HepG2 (cell line): Measurements from ENCODE around the gene FOSB. TPM values are rescaled to one million over a fixed set of nuclear protein-coding genes. Genes with fewer than 3 reads are reported as not detected.

Source experiments
- ARHGAP35 ChIP-seq: sonication (generic); formaldehyde crosslinking; IDR thresholded peaks from 2 replicates; pipeline ENCODE4 v1.9.0; 2022; ENCODE audit warnings: mild to moderate bottlenecking, inconsistent platforms, moderate library complexity, missing genetic modification reagents, borderline replicate concordance
- GABPB1 ChIP-seq: IDR thresholded peaks from 2 replicates; pipeline ENCODE4 v1.6.1; 2016; ENCODE audit warnings: mild to moderate bottlenecking, missing genetic modification reagents, moderate library complexity, missing compliant biosample characterization
- NFIC ChIP-seq: IDR thresholded peaks from 2 replicates; pipeline ENCODE4 v1.6.1; 2012; ENCODE audit warnings: mild to moderate bottlenecking, low read length, inconsistent platforms
- SOX5 ChIP-seq: IDR thresholded peaks from 2 replicates; pipeline ENCODE4 v1.6.1; 2016; ENCODE audit warnings: borderline replicate concordance
- SP5 ChIP-seq: IDR thresholded peaks from 2 replicates; pipeline ENCODE4 v1.6.1; 2016; ENCODE audit warnings: low read depth, borderline replicate concordance
- XRCC5 ChIP-seq: fragments of 200-400 bp; formaldehyde crosslinking; optimal IDR thresholded peaks from 2 replicates; pipeline ENCODE3; 2017; ENCODE audit warnings: mild to moderate bottlenecking, low read length
- ZNF24 ChIP-seq: fragments of 450-650 bp; IDR thresholded peaks from 2 replicates; pipeline ENCODE4 v1.6.1; 2017; ENCODE audit warnings: antibody characterized with exemption, mild to moderate bottlenecking
- polyA plus RNA-seq, 8 experiments: library from polyadenylated mRNA; depleted of rRNA in 3 of 8; stranded (reverse) in 7 of 8; unstranded in 1 of 8; fragments of >200 nt; fragmentation: Illumina TruSeq in 4 of 8; extraction: Trizol in 4 of 8; gene quantifications; 2 replicates each; pipeline versions ENCODE4 v1.2.1 to v1.2.3, GENCODE V29; 2011 to 2016; ENCODE audit warnings: low read depth in 4 of 8, missing spikeins in 1 of 8, mixed read lengths in 1 of 8; ENCODE audit not compliant: insufficient read depth in 1 of 8
- total RNA-seq, 5 experiments: library from RNA; depleted of rRNA; stranded (reverse); fragments of >200 nt; fragmentation: Illumina TruSeq; extraction: Trizol; gene quantifications; 2 replicates each; pipeline ENCODE4 v1.2.3, GENCODE V29; 2016; ENCODE audit warnings: low read depth in 1 of 5
- TF ChIP-seq, protein P1 (sequence below): sonication (generic); formaldehyde crosslinking; IDR thresholded peaks from 2 replicates; pipeline ENCODE4 v1.4.0; 2020; ENCODE audit warnings: mild to moderate bottlenecking, missing genetic modification reagents
- TF ChIP-seq, protein P2 (sequence below): sonication (generic); formaldehyde crosslinking; IDR thresholded peaks from 2 replicates; pipeline ENCODE4 v1.4.0; 2020; ENCODE audit warnings: missing genetic modification reagents, borderline replicate concordance
- TF ChIP-seq, protein P3 (sequence below): IDR thresholded peaks from 2 replicates; pipeline ENCODE4 v1.6.1; 2016
- TF ChIP-seq, protein P4 (sequence below): sonication (generic); formaldehyde crosslinking; IDR thresholded peaks from 2 replicates; pipeline ENCODE4 v1.5.0; 2020; ENCODE audit warnings: mild to moderate bottlenecking, missing genetic modification reagents, moderate library complexity
- TF ChIP-seq, protein P5 (sequence below): sonication (generic); formaldehyde crosslinking; IDR thresholded peaks from 2 replicates; pipeline ENCODE4 v1.4.0; 2020; ENCODE audit warnings: mild to moderate bottlenecking, missing genetic modification reagents
- TF ChIP-seq, protein P6 (sequence below): sonication (generic); formaldehyde crosslinking; IDR thresholded peaks from 2 replicates; pipeline ENCODE4 v1.8.1; 2023; ENCODE audit warnings: mild to moderate bottlenecking, missing genetic modification reagents

FOSB gene
- total and polyA plus RNA-seq, 2 of the 13 experiments (the other 11 are each of a cell fraction or from before 2014, with no cell fraction given) = 2.8 to 6.0 TPM

DNA sequence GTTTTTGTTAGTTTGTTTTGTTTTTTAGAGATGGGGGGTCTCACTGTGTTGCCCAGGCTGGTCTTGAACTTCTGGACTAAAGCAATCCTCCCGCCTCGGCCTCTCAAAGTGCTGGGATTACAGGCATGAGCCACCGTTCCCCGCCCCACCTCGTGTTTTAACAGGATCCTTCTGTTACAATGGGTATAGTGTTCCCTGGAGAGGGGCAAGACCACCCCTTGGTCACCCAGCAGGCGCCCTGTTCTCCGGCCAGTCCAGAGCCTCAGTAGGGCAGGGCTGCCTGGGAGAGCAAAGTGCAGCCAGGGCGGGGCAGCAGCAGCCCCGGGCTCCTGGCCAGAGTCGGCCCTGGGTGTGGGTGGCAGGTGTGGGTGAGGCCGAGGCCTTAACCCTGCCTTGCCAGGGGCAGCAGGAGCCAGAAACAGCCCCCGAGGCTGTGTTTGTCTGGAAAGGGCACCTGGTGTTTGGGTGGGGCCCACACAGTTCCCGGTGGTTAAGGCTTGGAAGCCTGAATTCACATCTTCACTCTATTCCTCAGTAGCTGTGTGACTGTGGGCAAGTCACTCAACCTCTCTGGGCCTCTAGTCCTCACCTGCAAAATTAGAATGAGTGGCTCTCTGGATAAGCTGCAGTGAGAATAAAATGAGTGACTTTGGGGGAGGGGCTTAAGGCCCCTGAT lies 46.7 kb downstream of the FOSB start (continued):
- TF ChIP-seq, protein P1, sequence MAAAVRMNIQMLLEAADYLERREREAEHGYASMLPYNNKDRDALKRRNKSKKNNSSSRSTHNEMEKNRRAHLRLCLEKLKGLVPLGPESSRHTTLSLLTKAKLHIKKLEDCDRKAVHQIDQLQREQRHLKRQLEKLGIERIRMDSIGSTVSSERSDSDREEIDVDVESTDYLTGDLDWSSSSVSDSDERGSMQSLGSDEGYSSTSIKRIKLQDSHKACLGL = no peak
- TF ChIP-seq SOX5 (CRISPR knock-in tag) (peak; percentile 69), SP5 (CRISPR knock-in tag) (peak; percentile 97), GABPB1 (CRISPR knock-in tag) (peak; percentile 64; the same call in 1 of the 2 replicates), ZNF24 (no peak), ARHGAP35 (CRISPR knock-in tag) (no peak), NFIC (no peak; the same call in 1 of the 2 replicates), XRCC5 (peak; percentile 53)
- TF ChIP-seq, protein P2, sequence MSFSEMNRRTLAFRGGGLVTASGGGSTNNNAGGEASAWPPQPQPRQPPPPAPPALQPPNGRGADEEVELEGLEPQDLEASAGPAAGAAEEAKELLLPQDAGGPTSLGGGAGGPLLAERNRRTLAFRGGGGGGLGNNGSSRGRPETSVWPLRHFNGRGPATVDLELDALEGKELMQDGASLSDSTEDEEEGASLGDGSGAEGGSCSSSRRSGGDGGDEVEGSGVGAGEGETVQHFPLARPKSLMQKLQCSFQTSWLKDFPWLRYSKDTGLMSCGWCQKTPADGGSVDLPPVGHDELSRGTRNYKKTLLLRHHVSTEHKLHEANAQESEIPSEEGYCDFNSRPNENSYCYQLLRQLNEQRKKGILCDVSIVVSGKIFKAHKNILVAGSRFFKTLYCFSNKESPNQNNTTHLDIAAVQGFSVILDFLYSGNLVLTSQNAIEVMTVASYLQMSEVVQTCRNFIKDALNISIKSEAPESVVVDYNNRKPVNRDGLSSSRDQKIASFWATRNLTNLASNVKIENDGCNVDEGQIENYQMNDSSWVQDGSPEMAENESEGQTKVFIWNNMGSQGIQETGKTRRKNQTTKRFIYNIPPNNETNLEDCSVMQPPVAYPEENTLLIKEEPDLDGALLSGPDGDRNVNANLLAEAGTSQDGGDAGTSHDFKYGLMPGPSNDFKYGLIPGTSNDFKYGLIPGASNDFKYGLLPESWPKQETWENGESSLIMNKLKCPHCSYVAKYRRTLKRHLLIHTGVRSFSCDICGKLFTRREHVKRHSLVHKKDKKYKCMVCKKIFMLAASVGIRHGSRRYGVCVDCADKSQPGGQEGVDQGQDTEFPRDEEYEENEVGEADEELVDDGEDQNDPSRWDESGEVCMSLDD = no peak
- TF ChIP-seq, protein P3, sequence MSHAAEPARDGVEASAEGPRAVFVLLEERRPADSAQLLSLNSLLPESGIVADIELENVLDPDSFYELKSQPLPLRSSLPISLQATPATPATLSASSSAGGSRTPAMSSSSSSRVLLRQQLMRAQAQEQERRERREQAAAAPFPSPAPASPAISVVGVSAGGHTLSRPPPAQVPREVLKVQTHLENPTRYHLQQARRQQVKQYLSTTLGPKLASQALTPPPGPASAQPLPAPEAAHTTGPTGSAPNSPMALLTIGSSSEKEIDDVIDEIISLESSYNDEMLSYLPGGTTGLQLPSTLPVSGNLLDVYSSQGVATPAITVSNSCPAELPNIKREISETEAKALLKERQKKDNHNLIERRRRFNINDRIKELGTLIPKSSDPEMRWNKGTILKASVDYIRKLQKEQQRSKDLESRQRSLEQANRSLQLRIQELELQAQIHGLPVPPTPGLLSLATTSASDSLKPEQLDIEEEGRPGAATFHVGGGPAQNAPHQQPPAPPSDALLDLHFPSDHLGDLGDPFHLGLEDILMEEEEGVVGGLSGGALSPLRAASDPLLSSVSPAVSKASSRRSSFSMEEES (CRISPR knock-in tag) = no peak; the same call in 1 of the 2 replicates
- TF ChIP-seq, protein P4, sequence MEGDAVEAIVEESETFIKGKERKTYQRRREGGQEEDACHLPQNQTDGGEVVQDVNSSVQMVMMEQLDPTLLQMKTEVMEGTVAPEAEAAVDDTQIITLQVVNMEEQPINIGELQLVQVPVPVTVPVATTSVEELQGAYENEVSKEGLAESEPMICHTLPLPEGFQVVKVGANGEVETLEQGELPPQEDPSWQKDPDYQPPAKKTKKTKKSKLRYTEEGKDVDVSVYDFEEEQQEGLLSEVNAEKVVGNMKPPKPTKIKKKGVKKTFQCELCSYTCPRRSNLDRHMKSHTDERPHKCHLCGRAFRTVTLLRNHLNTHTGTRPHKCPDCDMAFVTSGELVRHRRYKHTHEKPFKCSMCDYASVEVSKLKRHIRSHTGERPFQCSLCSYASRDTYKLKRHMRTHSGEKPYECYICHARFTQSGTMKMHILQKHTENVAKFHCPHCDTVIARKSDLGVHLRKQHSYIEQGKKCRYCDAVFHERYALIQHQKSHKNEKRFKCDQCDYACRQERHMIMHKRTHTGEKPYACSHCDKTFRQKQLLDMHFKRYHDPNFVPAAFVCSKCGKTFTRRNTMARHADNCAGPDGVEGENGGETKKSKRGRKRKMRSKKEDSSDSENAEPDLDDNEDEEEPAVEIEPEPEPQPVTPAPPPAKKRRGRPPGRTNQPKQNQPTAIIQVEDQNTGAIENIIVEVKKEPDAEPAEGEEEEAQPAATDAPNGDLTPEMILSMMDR (CRISPR knock-in tag) = peak; percentile 24; the same call in 1 of the 2 replicates
- TF ChIP-seq, protein P5, sequence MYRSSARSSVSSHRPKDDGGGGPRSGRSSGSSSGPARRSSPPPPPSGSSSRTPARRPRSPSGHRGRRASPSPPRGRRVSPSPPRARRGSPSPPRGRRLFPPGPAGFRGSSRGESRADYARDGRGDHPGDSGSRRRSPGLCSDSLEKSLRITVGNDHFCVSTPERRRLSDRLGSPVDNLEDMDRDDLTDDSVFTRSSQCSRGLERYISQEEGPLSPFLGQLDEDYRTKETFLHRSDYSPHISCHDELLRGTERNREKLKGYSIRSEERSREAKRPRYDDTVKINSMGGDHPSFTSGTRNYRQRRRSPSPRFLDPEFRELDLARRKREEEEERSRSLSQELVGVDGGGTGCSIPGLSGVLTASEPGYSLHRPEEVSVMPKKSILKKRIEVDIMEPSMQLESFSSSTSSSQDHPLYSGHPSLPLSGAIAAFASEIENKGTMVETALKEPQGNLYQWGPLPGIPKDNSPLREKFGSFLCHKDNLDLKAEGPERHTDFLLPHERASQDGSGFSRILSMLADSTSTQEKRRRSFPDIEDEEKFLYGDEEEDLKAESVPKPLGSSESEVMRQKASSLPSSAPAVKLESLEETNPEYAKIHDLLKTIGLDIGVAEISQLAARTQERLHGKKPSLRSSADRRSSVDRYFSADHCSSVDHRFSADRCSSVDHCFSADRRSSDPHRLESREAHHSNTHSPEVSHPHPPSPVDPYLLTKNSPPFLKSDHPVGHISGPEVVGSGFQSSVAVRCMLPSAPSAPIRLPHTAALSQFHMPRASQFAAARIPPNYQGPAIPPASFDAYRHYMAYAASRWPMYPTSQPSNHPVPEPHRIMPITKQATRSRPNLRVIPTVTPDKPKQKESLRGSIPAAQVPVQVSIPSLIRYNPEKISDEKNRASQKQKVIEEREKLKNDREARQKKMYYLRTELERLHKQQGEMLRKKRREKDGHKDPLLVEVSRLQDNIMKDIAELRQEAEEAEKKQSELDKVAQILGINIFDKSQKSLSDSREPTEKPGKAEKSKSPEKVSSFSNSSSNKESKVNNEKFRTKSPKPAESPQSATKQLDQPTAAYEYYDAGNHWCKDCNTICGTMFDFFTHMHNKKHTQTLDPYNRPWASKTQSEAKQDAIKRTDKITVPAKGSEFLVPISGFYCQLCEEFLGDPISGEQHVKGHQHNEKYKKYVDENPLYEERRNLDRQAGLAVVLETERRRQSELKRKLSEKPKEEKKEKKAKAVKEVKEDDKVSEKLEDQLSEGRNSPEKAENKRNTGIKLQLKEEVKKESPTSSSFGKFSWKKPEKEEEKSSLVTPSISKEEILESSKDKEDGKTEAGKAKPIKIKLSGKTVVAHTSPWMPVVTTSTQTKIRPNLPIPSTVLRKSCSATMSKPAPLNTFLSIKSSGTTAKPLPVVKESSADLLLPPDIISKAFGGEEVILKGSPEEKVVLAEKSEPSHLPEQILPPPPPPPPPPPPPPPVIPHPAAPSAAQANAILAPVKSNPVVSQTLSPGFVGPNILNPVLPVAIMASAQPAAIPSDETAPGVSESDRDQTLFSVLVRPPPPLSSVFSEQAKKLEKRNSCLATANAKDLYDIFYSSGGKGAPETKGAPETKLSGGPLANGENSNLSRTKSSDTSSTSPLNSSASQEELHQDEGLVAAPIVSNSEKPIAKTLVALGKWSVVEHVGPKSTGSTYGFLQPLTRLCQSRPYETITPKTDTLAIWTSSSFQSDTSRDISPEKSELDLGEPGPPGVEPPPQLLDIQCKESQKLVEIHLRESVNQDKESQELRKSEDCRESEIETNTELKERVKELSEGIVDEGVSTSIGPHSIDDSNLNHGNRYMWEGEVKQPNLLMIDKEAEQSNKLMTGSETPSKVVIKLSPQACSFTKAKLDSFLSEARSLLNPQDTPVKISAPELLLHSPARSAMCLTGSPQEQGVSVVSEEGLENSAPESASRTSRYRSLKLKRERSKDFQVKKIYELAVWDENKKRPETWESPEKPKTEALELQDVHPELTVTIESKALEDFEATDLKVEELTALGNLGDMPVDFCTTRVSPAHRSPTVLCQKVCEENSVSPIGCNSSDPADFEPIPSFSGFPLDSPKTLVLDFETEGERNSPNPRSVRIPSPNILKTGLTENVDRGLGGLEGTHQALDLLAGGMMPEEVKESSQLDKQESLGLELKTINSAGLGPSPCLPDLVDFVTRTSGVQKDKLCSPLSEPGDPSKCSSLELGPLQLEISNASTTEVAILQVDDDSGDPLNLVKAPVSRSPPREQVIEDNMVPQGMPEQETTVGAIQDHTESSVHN (CRISPR knock-in tag) = no peak
- TF ChIP-seq, protein P6, sequence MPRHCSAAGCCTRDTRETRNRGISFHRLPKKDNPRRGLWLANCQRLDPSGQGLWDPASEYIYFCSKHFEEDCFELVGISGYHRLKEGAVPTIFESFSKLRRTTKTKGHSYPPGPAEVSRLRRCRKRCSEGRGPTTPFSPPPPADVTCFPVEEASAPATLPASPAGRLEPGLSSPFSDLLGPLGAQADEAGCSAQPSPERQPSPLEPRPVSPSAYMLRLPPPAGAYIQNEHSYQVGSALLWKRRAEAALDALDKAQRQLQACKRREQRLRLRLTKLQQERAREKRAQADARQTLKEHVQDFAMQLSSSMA (CRISPR knock-in tag) = no peak
